HG03565 (cell line): ENCODE measurements around the gene STRADA.

Experiments
- ATAC-seq: cut with Tn5 transposase; IDR thresholded peaks from one replicate; pipeline ENCODE4 v1.9.1; 2021; ENCODE audit warnings: mild to moderate bottlenecking, moderate library complexity; ENCODE audit not compliant: unreplicated experiment

Gene STRADA

GRCh38 chr17:63741408-63742173, at the start of gene STRADA:
Gene STRADA (minus strand): TSS chr17:63741799. CDS start chr17:63728369, 13,430 bp downstream.
- peak; percentile 87 for ATAC-seq

- no peak for ATAC-seq
These were observed 48.5 kb upstream of the STRADA start for GRCh38 chr17:63790057-63790456.

GRCh38 chr17:63786971-63787711, 45.5 kb upstream of the STRADA start:
- no peak for ATAC-seq

- no peak for ATAC-seq
These were observed 44.5 kb upstream of the STRADA start for GRCh38 chr17:63786117-63786516.

- no peak for ATAC-seq
These were observed 44.0 kb upstream of the STRADA start for GRCh38 chr17:63785556-63785955.

- ATAC-seq, result no peak
These were observed 41.9 kb upstream of the STRADA start for GRCh38 chr17:63783522-63783921.

- ATAC-seq, result no peak
These were observed 39.3 kb upstream of the STRADA start for GRCh38 chr17:63780928-63781327.

- ATAC-seq, result no peak
These were observed 38.9 kb upstream of the STRADA start for GRCh38 chr17:63780507-63780906.

GRCh38 chr17:63775420-63775819, 33.8 kb upstream of the STRADA start:
- ATAC-seq, result no peak

- ATAC-seq, result no peak
These were observed 33.3 kb upstream of the STRADA start for GRCh38 chr17:63774969-63775265.

GRCh38 chr17:63774141-63774968, 32.8 kb upstream of the STRADA start, which contains the start of gene DDX42:
Gene DDX42 (plus strand): TSS chr17:63774170. CDS start chr17:63787050, 12,880 bp downstream.
- no peak for ATAC-seq

GRCh38 chr17:63773272-63774140, 31.9 kb upstream of the STRADA start, which contains the start of gene CCDC47:
Gene CCDC47 (minus strand): TSS chr17:63773597. CDS start chr17:63766175, 7,422 bp downstream.
- peak; percentile 74 for ATAC-seq

- ATAC-seq, result no peak
These were observed 31.2 kb upstream of the STRADA start for GRCh38 chr17:63772801-63773271.

- ATAC-seq, result no peak
These were observed 26.8 kb upstream of the STRADA start for GRCh38 chr17:63768433-63768832.

- ATAC-seq, result no peak
These were observed 25.2 kb upstream of the STRADA start for GRCh38 chr17:63766754-63767153.

- ATAC-seq, result no peak
These were observed 23.1 kb upstream of the STRADA start for GRCh38 chr17:63764716-63765115.

- no peak for ATAC-seq
These were observed 20.8 kb upstream of the STRADA start for GRCh38 chr17:63762161-63763078.

GRCh38 chr17:63760771-63761539, 19.4 kb upstream of the STRADA start:
- ATAC-seq, result no peak
